Rectal smooth muscle tissue (tissue), 1 donor: ENCODE measurements around the gene ALOXE3.

ENCODE experiments used
- H3K27ac ChIP-seq: one replicate; pipeline ENCODE4 v1.7.0; 2013; ENCODE audit warnings: low read depth, low read length, inconsistent platforms
- H3K27me3 ChIP-seq: one replicate; pipeline ENCODE4 v1.7.0; 2013; ENCODE audit warnings: low read length; ENCODE audit not compliant: control insufficient read depth, insufficient read depth
- H3K36me3 ChIP-seq: one replicate; pipeline ENCODE4 v1.7.0; 2013; ENCODE audit warnings: low read length; ENCODE audit not compliant: control insufficient read depth, insufficient read depth
- H3K4me1 ChIP-seq: one replicate; pipeline ENCODE4 v1.7.0; 2013; ENCODE audit warnings: low read length; ENCODE audit not compliant: control insufficient read depth, insufficient read depth
- H3K4me3 ChIP-seq: one replicate; pipeline ENCODE4 v1.7.0; 2013; ENCODE audit warnings: low read length
- H3K9ac ChIP-seq: one replicate; pipeline ENCODE4 v1.7.0; 2013; ENCODE audit warnings: low read length

The ALOXE3 gene

GRCh38 chr17:8048236-8048635 lies 70.1 kb downstream of the ALOXE3 start:
- H3K27me3 ChIP-seq, result peaks cover 4% of the 10 kb centered on the region
- H3K27ac ChIP-seq, result no peak overlapping the region
- H3K36me3 ChIP-seq, result no peaks in the 10 kb centered on the region
- no peak overlapping the region for H3K4me3 ChIP-seq
- no peak overlapping the region for H3K9ac ChIP-seq
- no peaks in the 10 kb centered on the region for H3K4me1 ChIP-seq

GRCh38 chr17:8047769-8048110 lies 70.6 kb downstream of the ALOXE3 start:
- Histone ChIP-seq H3K9ac (no peak overlapping the region), H3K4me3 (no peak overlapping the region), H3K36me3 (no peaks in the 10 kb centered on the region), H3K4me1 (no peaks in the 10 kb centered on the region), H3K27me3 (peaks cover 4% of the 10 kb centered on the region), H3K27ac (no peak overlapping the region)

GRCh38 chr17:8046929-8047768 lies 71.2 kb downstream of the ALOXE3 start:
- Histone ChIP-seq H3K9ac (no peak overlapping the region), H3K27me3 (peaks cover 4% of the 10 kb centered on the region), H3K27ac (no peak overlapping the region), H3K36me3 (no peaks in the 10 kb centered on the region), H3K4me1 (no peaks in the 10 kb centered on the region), H3K4me3 (no peak overlapping the region)

GRCh38 chr17:8046306-8046928 lies 71.9 kb downstream of the ALOXE3 start:
- Histone ChIP-seq H3K4me1 (no peaks in the 10 kb centered on the region), H3K36me3 (no peaks in the 10 kb centered on the region), H3K27ac (no peak overlapping the region), H3K27me3 (peaks cover 4% of the 10 kb centered on the region), H3K4me3 (no peak overlapping the region), H3K9ac (no peak overlapping the region)
